Endothelial cell of umbilical vein (primary cell): ENCODE data around the gene CMTM3. TPM values are rescaled to one million over a fixed set of nuclear protein-coding genes. Genes with fewer than 3 reads are reported as not detected.

Source experiments
- BruUV-seq: library from RNA; stranded (reverse); fragments of 400-500 nt; replicated peaks from 2 replicates; lab custom pipeline; 2021; lab: Mats Ljungman, UMichigan
- CTCF ChIA-PET: fragments of 300-600, 350-600 bp; sonication (Branson Sonifier 250); formaldehyde crosslinking; loops from one replicate; lab custom pipeline; 2021; ENCODE audit warnings: antibody characterized with exemption, inconsistent platforms; lab: Charles Lee
- POLR2A ChIA-PET: fragments of 300-600, 350-600 bp; sonication (Branson Sonifier 250); formaldehyde crosslinking; loops from one replicate; lab custom pipeline; 2021; ENCODE audit warnings: antibody characterized with exemption, inconsistent platforms; lab: Charles Lee
- DNase-seq: peaks from one replicate; pipeline ENCODE4 v3.0.0-alpha.2; 2011; ENCODE audit warnings: low read depth, low spot score
- FAIRE-seq: peaks from 2 replicates; lab custom pipeline; 2011; peaks lifted over from hg19 to GRCh38; lab: Jason Lieb, UNC
- H2AFZ ChIP-seq: 2 replicates; pipeline ENCODE4 v1.6.0; 2012; ENCODE audit warnings: low read depth, low read length, control low read depth, inconsistent platforms
- H3K27ac ChIP-seq: 2 replicates; pipeline ENCODE4 v1.5.1; 2011; ENCODE audit warnings: low read depth, mild to moderate bottlenecking, control low read depth, low read length, moderate library complexity; ENCODE audit not compliant: insufficient read depth
- H3K27me3 ChIP-seq, 2 experiments: 2 replicates each; pipeline versions ENCODE4 v1.6.0 to v1.6.1; 2011; ENCODE audit warnings: low read length in 2 of 2, mixed read lengths in 1 of 2; ENCODE audit not compliant: control insufficient read depth in 2 of 2, insufficient read depth in 2 of 2
- H3K36me3 ChIP-seq, 2 experiments: 2 replicates in 1 of 2; 3 replicates in 1 of 2; pipeline ENCODE4 v1.5.1; 2011; ENCODE audit warnings: low read length in 2 of 2, mild to moderate bottlenecking in 1 of 2, moderate library complexity in 1 of 2; ENCODE audit not compliant: control insufficient read depth in 2 of 2, insufficient read depth in 2 of 2; ENCODE audit errors: extremely low read depth in 1 of 2
- H3K4me1 ChIP-seq: 3 replicates; pipeline ENCODE4 v1.5.1; 2011; ENCODE audit warnings: mild to moderate bottlenecking, low read length; ENCODE audit not compliant: control insufficient read depth, insufficient read depth; ENCODE audit errors: extremely low read depth
- H3K4me2 ChIP-seq: 2 replicates; pipeline ENCODE4 v1.6.1; 2011; ENCODE audit warnings: low read length, control low read depth, mixed read lengths; ENCODE audit not compliant: insufficient read depth
- H3K4me3 ChIP-seq, 3 experiments: fragments of 200-600 bp in 1 of 3; sonication (generic), shearing (Covaris generic) in 1 of 3; replicated peaks in 1 of 3; 2 replicates each; pipeline ENCODE4 v1.5.1; 2011 to 2016; ENCODE audit warnings: control low read depth in 3 of 3, low read length in 3 of 3, mild to moderate bottlenecking in 2 of 3, inconsistent platforms in 1 of 3, low read depth in 1 of 3, moderate library complexity in 1 of 3; ENCODE audit not compliant: insufficient read depth in 1 of 3
- H3K79me2 ChIP-seq: 2 replicates; pipeline ENCODE4 v1.6.0; 2012; ENCODE audit warnings: low read length, inconsistent platforms; ENCODE audit not compliant: control insufficient read depth, insufficient read depth
- H3K9ac ChIP-seq: replicated peaks from 2 replicates; pipeline ENCODE3; 2011; ENCODE audit warnings: low read length, control low read depth; ENCODE audit not compliant: insufficient read depth; ENCODE audit errors: extremely low read depth
- H3K9me1 ChIP-seq: replicated peaks from 3 replicates; pipeline ENCODE4 v1.6.0; 2011; ENCODE audit warnings: mild to moderate bottlenecking, low read length; ENCODE audit not compliant: control insufficient read depth, insufficient read depth; ENCODE audit errors: extremely low read depth
- H3K9me3 ChIP-seq: replicated peaks from 2 replicates; pipeline ENCODE4 v1.5.1; 2012; ENCODE audit warnings: low read length, inconsistent platforms; ENCODE audit not compliant: control insufficient read depth, insufficient read depth
- H4K20me1 ChIP-seq: replicated peaks from 2 replicates; pipeline ENCODE3; 2011; ENCODE audit warnings: mild to moderate bottlenecking, low read length; ENCODE audit not compliant: control insufficient read depth, insufficient read depth; ENCODE audit errors: extremely low read depth
- CTCF ChIP-seq, 2 donors: IDR thresholded peaks; 1 replicate in 1 of 2; 2 replicates in 1 of 2; pipeline ENCODE4 v1.5.1; 2011; ENCODE audit warnings: low read length in 2 of 2, mild to moderate bottlenecking in 2 of 2, moderate library complexity in 2 of 2, control low read depth in 1 of 2, inconsistent platforms in 1 of 2, low read depth in 1 of 2; ENCODE audit not compliant: insufficient read depth in 1 of 2; ENCODE audit errors: extremely low read depth in 1 of 2
- EZH2 ChIP-seq: IDR thresholded peaks from 2 replicates; pipeline ENCODE4 v1.6.1; 2012; ENCODE audit warnings: borderline replicate concordance, low read depth, mild to moderate bottlenecking, moderate library complexity, low read length, inconsistent platforms; ENCODE audit not compliant: severe bottlenecking
- MAX ChIP-seq: IDR thresholded peaks from 2 replicates; pipeline ENCODE4 v1.6.1; 2011; ENCODE audit not compliant: insufficient read depth, insufficient read length
- POLR2A ChIP-seq: IDR thresholded peaks from 2 replicates; pipeline ENCODE4 v1.6.1; 2012; ENCODE audit warnings: low read depth, mild to moderate bottlenecking, control low read depth, low read length
- dilution Hi-C: fragments of 300-500 bp; cut with MboI; formaldehyde crosslinking; loops from one replicate; pipeline ENCODE4 v1.15.0; 2019; ENCODE audit warnings: low sequenced_read_pairs; ENCODE audit not compliant: extremely low pct_ligation_motif_present
- intact Hi-C: fragments of 100-400 bp; cut with micrococcal nuclease; formaldehyde crosslinking; loops from one replicate; pipeline ENCODE4 v1.10.0; 2022
- polyA plus RNA-seq, 4 experiments: library from polyadenylated mRNA; depleted of rRNA in 3 of 4; stranded (reverse) in 3 of 4; unstranded in 1 of 4; fragments of >200 nt; gene quantifications; 2 replicates each; pipeline versions ENCODE4 v1.2.1 to v1.2.3, GENCODE V29; 2011 to 2012; ENCODE audit warnings: missing spikeins in 1 of 4
- total RNA-seq: library from RNA; stranded (reverse); gene quantifications from 2 replicates; pipeline ENCODE4 v1.2.3, GENCODE V29; 2021

Gene CMTM3
- total and polyA plus RNA-seq, 2 donors (not counting 3 experiments of a cell fraction or from before 2014, with no cell fraction given) = 83.6 to 86.2 TPM

- no peak for TF ChIP-seq EZH2
- no peak for TF ChIP-seq CTCF (IDR thresholded peaks at IDR 0.05; ENCODE audit: extremely low read depth in 1 of 2, insufficient read depth in 1 of 2, low read depth in 1 of 2, low read length in 2 of 2)
- TF ChIP-seq MAX = no peak
- TF ChIP-seq POLR2A = no peak
- BruUV-seq = no TSS peak
- no peak overlapping the region for H2AFZ ChIP-seq
- no peaks in the 10 kb centered on the region for H3K36me3 ChIP-seq
- no peak overlapping the region for H3K27ac ChIP-seq
- ChIA-PET POLR2A (no interaction called here), CTCF (interaction anchor here (0.5 to 1.6 kb wide), 4 partner anchors 13 to 428 kb away, joined by 3 to 8 read pairs (median 6); no protein-coding TSS in a partner anchor)
- H3K9ac ChIP-seq = no peak overlapping the region
- no peak overlapping the region for H3K4me2 ChIP-seq
- no peaks in the 10 kb centered on the region for H3K9me1 ChIP-seq
- FAIRE-seq (no peak), DNase-seq (no peak)
- H3K27me3 ChIP-seq = no peaks in the 10 kb centered on the region
- H3K4me1 ChIP-seq = no peaks in the 10 kb centered on the region
- no peaks in the 10 kb centered on the region for H3K79me2 ChIP-seq
- no peaks in the 10 kb centered on the region for H4K20me1 ChIP-seq
- no peak overlapping the region for H3K4me3 ChIP-seq
- dilution Hi-C loops (no loop called here), intact Hi-C loops (no loop called here)
- H3K9me3 ChIP-seq = no peaks in the 10 kb centered on the region
Observed at GRCh38 chr16:66637806-66638205, 33.3 kb downstream of the CMTM3 start.
